H9 (cell line): ENCODE measurements around the gene RMRP. TPM values are rescaled to one million over a fixed set of nuclear protein-coding genes. Genes with fewer than 3 reads are reported as not detected.

Experiments
- DNase-seq: peaks from one replicate; pipeline ENCODE4 v3.0.0-alpha.2; 2017
- H2AFZ ChIP-seq: one replicate; pipeline ENCODE4 v1.6.1; 2013; ENCODE audit warnings: mild to moderate bottlenecking, low read length, control low read depth, moderate library complexity
- H2AK5ac ChIP-seq: 2 replicates; pipeline ENCODE4 v1.6.1; 2013; ENCODE audit warnings: low read length, control low read depth, mixed read lengths; ENCODE audit not compliant: insufficient read length
- H2BK120ac ChIP-seq: one replicate; pipeline ENCODE4 v1.6.1; 2013; ENCODE audit warnings: low read depth, mild to moderate bottlenecking, low read length, control low read depth, inconsistent platforms; ENCODE audit not compliant: poor library complexity, severe bottlenecking
- H2BK12ac ChIP-seq: 2 replicates; pipeline ENCODE4 v1.6.1; 2013; ENCODE audit warnings: low read length, control low read depth, mixed read lengths, low read depth; ENCODE audit not compliant: insufficient read length
- H2BK15ac ChIP-seq: 2 replicates; pipeline ENCODE4 v1.6.1; 2013; ENCODE audit warnings: low read depth, low read length, control low read depth
- H2BK20ac ChIP-seq: one replicate; pipeline ENCODE4 v1.6.1; 2013; ENCODE audit warnings: low read depth, mild to moderate bottlenecking, low read length, control low read depth, inconsistent platforms; ENCODE audit not compliant: poor library complexity, severe bottlenecking
- H2BK5ac ChIP-seq: 2 replicates; pipeline ENCODE4 v1.6.1; 2013; ENCODE audit warnings: low read length, control low read depth, mixed read lengths; ENCODE audit not compliant: insufficient read length
- H3K14ac ChIP-seq: 2 replicates; pipeline ENCODE4 v1.6.1; 2013; ENCODE audit warnings: low read length, control low read depth; ENCODE audit not compliant: insufficient read depth
- H3K18ac ChIP-seq: 2 replicates; pipeline ENCODE4 v1.6.1; 2013; ENCODE audit warnings: low read depth, mild to moderate bottlenecking, mixed read lengths, low read length, control low read depth; ENCODE audit not compliant: insufficient read length
- H3K23ac ChIP-seq: 2 replicates; pipeline ENCODE4 v1.6.1; 2013; ENCODE audit warnings: low read length, control low read depth, mixed read lengths, low read depth; ENCODE audit not compliant: insufficient read length
- H3K23me2 ChIP-seq: 2 replicates; pipeline ENCODE4 v1.6.1; 2013; ENCODE audit warnings: low read depth, mild to moderate bottlenecking, mixed read lengths, low read length, control low read depth; ENCODE audit not compliant: insufficient read length, poor library complexity, severe bottlenecking
- H3K27ac ChIP-seq: 2 replicates; pipeline ENCODE4 v1.5.1; 2013; ENCODE audit warnings: low read length, control low read depth, mixed read lengths, low read depth; ENCODE audit not compliant: insufficient read length
- H3K27me3 ChIP-seq: 2 replicates; pipeline ENCODE4 v1.6.1; 2013; ENCODE audit warnings: low read length, control low read depth, inconsistent platforms; ENCODE audit not compliant: insufficient read depth
- H3K4ac ChIP-seq: 2 replicates; pipeline ENCODE4 v1.6.1; 2013; ENCODE audit warnings: low read depth, mild to moderate bottlenecking, control low read depth, inconsistent platforms, low read length, moderate library complexity
- H3K4me1 ChIP-seq: 2 replicates; pipeline ENCODE4 v1.6.1; 2013; ENCODE audit warnings: low read length, control low read depth, inconsistent platforms; ENCODE audit not compliant: insufficient read depth
- H3K4me2 ChIP-seq: 2 replicates; pipeline ENCODE4 v1.6.1; 2013; ENCODE audit warnings: low read length, control low read depth, mixed read lengths; ENCODE audit not compliant: insufficient read length, insufficient read depth
- H3K56ac ChIP-seq: 2 replicates; pipeline ENCODE4 v1.6.1; 2013; ENCODE audit warnings: low read depth, mild to moderate bottlenecking, mixed read lengths, low read length, control low read depth; ENCODE audit not compliant: insufficient read length
- H3K79me1 ChIP-seq: 2 replicates; pipeline ENCODE4 v1.6.1; 2013; ENCODE audit warnings: low read depth, mild to moderate bottlenecking, moderate library complexity, low read length, control low read depth, inconsistent platforms; ENCODE audit not compliant: insufficient read depth, poor library complexity, severe bottlenecking
- H3K79me2 ChIP-seq: 2 replicates; pipeline ENCODE4 v1.6.1; 2013; ENCODE audit warnings: low read length, control low read depth, inconsistent platforms; ENCODE audit not compliant: insufficient read depth
- H3K9ac ChIP-seq: 2 replicates; pipeline ENCODE4 v1.6.1; 2013; ENCODE audit warnings: low read length, control low read depth, mixed read lengths; ENCODE audit not compliant: insufficient read length; ENCODE audit errors: extremely low read depth
- H3K9me3 ChIP-seq: one replicate; pipeline ENCODE4 v1.6.1; 2013; ENCODE audit warnings: low read depth, low read length, inconsistent platforms; ENCODE audit not compliant: control insufficient read depth
- H3T11ph ChIP-seq: one replicate; pipeline ENCODE4 v1.6.1; 2013; ENCODE audit warnings: mild to moderate bottlenecking, low read length, control low read depth, inconsistent platforms
- H4K20me1 ChIP-seq: one replicate; pipeline ENCODE4 v1.6.1; 2013; ENCODE audit not compliant: control insufficient read depth, insufficient read length, insufficient read depth
- H4K5ac ChIP-seq: 2 replicates; pipeline ENCODE4 v1.6.1; 2013; ENCODE audit warnings: low read depth, mild to moderate bottlenecking, mixed read lengths, low read length, control low read depth; ENCODE audit not compliant: insufficient read length
- H4K8ac ChIP-seq: replicated peaks from 2 replicates; pipeline ENCODE4 v1.6.1; 2013; ENCODE audit warnings: low read length, control low read depth, mixed read lengths, low read depth; ENCODE audit not compliant: insufficient read length
- H4K91ac ChIP-seq: 2 replicates; pipeline ENCODE4 v1.6.1; 2013; ENCODE audit warnings: low read depth, mild to moderate bottlenecking, moderate library complexity, mixed read lengths, low read length, control low read depth; ENCODE audit not compliant: insufficient read length
- H3K27ac Mint-ChIP-seq, 3 experiments: 2 replicates in 2 of 3; 3 replicates in 1 of 3; pipeline ENCODE4 v1.8.0; 2020 to 2021; ENCODE audit warnings: mixed read lengths in 3 of 3, mild to moderate bottlenecking in 1 of 3, moderate library complexity in 1 of 3
- H3K27me3 Mint-ChIP-seq: 2 replicates; pipeline ENCODE4 v1.8.0; 2021; ENCODE audit warnings: low read depth, mild to moderate bottlenecking, moderate library complexity, mixed read lengths
- H3K36me3 Mint-ChIP-seq, 3 experiments: 2 replicates in 2 of 3; 3 replicates in 1 of 3; pipeline ENCODE4 v1.8.0; 2020 to 2021; ENCODE audit warnings: low read depth in 3 of 3, mixed read lengths in 3 of 3; ENCODE audit not compliant: insufficient read depth in 1 of 3
- H3K4me1 Mint-ChIP-seq, 2 experiments: 2 replicates each; pipeline ENCODE4 v1.8.0; 2020; ENCODE audit warnings: mixed read lengths in 2 of 2
- H3K4me3 Mint-ChIP-seq, 2 experiments: 2 replicates in 1 of 2; 3 replicates in 1 of 2; pipeline ENCODE4 v1.8.0; 2020 to 2021; ENCODE audit warnings: mild to moderate bottlenecking in 2 of 2, mixed read lengths in 2 of 2, moderate library complexity in 1 of 2
- H3K9me3 Mint-ChIP-seq, 2 experiments: 2 replicates in 1 of 2; 3 replicates in 1 of 2; pipeline ENCODE4 v1.8.0; 2020; ENCODE audit warnings: mild to moderate bottlenecking in 2 of 2, mixed read lengths in 2 of 2, moderate library complexity in 1 of 2
- CTCF ChIP-seq: fragments of 200-600 bp; sonication (generic); conservative IDR thresholded peaks from 3 replicates; pipeline ENCODE4 v1.8.0; 2021; ENCODE audit warnings: antibody characterized with exemption, mild to moderate bottlenecking
- WGBS: extraction: QIAGEN DNeasy Blood & Tissue Kit; methylation state at CpG from one replicate; pipeline ENCODE4 v1.1.7; 2013; ENCODE audit warnings: missing lambda C conversion rate, low lambda C conversion rate, mixed read lengths; ENCODE audit not compliant: insufficient read length; ENCODE audit errors: extremely low coverage; 5-methylcytosine and 5-hydroxymethylcytosine counted together
- total RNA-seq: library from RNA; stranded (reverse); gene quantifications from 2 replicates; pipeline ENCODE4 v1.2.1, GENCODE V29; 2021

Gene RMRP
- total RNA-seq, 1 experiment from 2014 or later = 18,417 TPM

DNA sequence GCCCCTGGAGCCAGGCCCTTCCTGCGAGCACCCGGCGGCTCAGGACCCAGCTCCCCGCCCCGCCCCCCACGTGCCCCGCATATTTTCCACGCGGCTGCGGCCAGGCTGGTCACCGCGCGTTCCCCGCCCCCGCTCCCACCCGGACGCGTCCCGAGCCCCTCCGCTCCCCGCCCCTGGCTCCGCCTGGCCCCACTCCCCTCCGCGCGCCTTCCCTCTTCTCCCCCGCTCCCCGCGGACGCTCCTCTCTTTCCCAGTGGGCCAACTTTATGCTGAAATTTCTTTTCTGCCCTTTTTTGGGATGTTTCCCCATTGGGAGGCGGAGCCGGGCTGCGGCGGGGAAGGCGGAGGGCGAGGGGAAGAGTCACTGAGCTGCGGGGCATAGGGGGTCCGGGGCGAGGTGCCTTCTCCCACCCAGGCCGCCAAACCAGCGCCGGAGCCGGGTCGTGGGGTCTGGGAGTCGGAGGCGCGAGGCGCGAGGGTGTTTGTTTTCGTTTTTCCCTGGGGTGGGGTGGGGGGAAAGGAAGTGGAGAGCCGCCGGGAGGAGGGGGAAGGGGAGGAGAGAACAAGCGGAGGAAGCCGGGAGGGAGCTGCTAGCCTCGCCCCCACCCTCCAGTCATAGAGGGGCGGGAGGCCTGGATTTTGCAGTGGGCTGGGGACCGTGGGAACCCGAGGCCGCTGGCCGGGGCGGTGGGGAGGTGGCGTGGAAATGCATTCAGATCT lies 33.0 kb upstream of the RMRP start:
- H3K27me3 Mint-ChIP-seq = no peaks in the 10 kb centered on the region; the same call in 1 of the 2 replicates
- H2BK5ac ChIP-seq = no peak overlapping the region
- H3K9ac ChIP-seq = peak overlapping the region; percentile 10
- peak overlapping the region in 2 of 3 experiments; percentile 65 to 76; a peak in 2 of 7 replicates for H3K27ac Mint-ChIP-seq
- H2AK5ac ChIP-seq = no peak overlapping the region
- H2BK15ac ChIP-seq = no peak overlapping the region
- H3K36me3 Mint-ChIP-seq = peaks cover 11 to 29% (median 24%) of the 10 kb centered on the region in 3 experiments
- no peaks in the 10 kb centered on the region for H4K20me1 ChIP-seq
- H3K4me1 Mint-ChIP-seq = peaks cover 27 to 30% of the 10 kb centered on the region in 2 experiments
- no peak overlapping the region for H2BK12ac ChIP-seq
- H3K79me2 ChIP-seq = no peaks in the 10 kb centered on the region; the same call in 1 of the 2 replicates
- no peak overlapping the region for H2BK120ac ChIP-seq
- no peaks in the 10 kb centered on the region for H3K79me1 ChIP-seq
- no peak overlapping the region for H4K5ac ChIP-seq
- peak; percentile 66 for DNase-seq
- H3K56ac ChIP-seq = no peak overlapping the region
- H3K4ac ChIP-seq = no peak overlapping the region
- H3T11ph ChIP-seq = no peak overlapping the region
- H3K9me3 Mint-ChIP-seq = peaks cover 0 to 2% of the 10 kb centered on the region in 2 experiments; a peak in 2 of 5 replicates
- H3K14ac ChIP-seq = no peak overlapping the region
- H3K9me3 ChIP-seq = no peaks in the 10 kb centered on the region
- peak overlapping the region; percentile 84 to 93 for H3K4me3 Mint-ChIP-seq
- TF ChIP-seq CTCF = no peak
- no peak overlapping the region for H3K27ac ChIP-seq
- no peak overlapping the region for H4K91ac ChIP-seq
- H3K23me2 ChIP-seq = peaks cover 6% of the 10 kb centered on the region
- peak overlapping the region; percentile 65 for H3K4me2 ChIP-seq
- no peak overlapping the region for H2AFZ ChIP-seq
- no peaks in the 10 kb centered on the region for H3K27me3 ChIP-seq
- H2BK20ac ChIP-seq = no peak overlapping the region
- H3K18ac ChIP-seq = peak overlapping the region; percentile 50
- no peak overlapping the region for H4K8ac ChIP-seq
- WGBS = no CpG with 5 or more reads among the region's 61 CpGs
- H3K4me1 ChIP-seq = peaks cover 3% of the 10 kb centered on the region; the same call in 1 of the 2 replicates
- H3K23ac ChIP-seq = no peak overlapping the region
